HepG2 (cell line): ENCODE data around the gene CBX2. TPM values are rescaled to one million over a fixed set of nuclear protein-coding genes. Genes with fewer than 3 reads are reported as not detected.

Experiments used
- ASH2L ChIP-seq: fragments of 300-600, 200-600 bp; sonication (generic); IDR thresholded peaks from 2 replicates; pipeline ENCODE4 v1.7.0; 2017; ENCODE audit warnings: low read depth, mild to moderate bottlenecking, moderate library complexity, mixed read lengths, low read length; ENCODE audit not compliant: insufficient read length
- ATF1 ChIP-seq: IDR thresholded peaks from 2 replicates; pipeline ENCODE4 v1.6.1; 2016; ENCODE audit warnings: mild to moderate bottlenecking, control low read depth
- KMT2B ChIP-seq: IDR thresholded peaks from 2 replicates; pipeline ENCODE4 v1.6.1; 2016; ENCODE audit warnings: missing genetic modification reagents, missing compliant biosample characterization
- MED13 ChIP-seq: sonication (generic); formaldehyde crosslinking; IDR thresholded peaks from 2 replicates; pipeline ENCODE4 v1.5.0; 2020; ENCODE audit warnings: missing genetic modification reagents
- PCBP1 ChIP-seq: fragments of 200-400 bp; formaldehyde crosslinking; IDR thresholded peaks from 2 replicates; pipeline ENCODE4 v1.6.1; 2017; ENCODE audit warnings: mild to moderate bottlenecking, low read depth, low read length, borderline replicate concordance
- SNAPC2 ChIP-seq: sonication (generic); formaldehyde crosslinking; IDR thresholded peaks from 2 replicates; pipeline ENCODE4 v1.8.1; 2022; ENCODE audit warnings: mild to moderate bottlenecking, missing genetic modification reagents
- ZNF180 ChIP-seq: sonication (generic); formaldehyde crosslinking; IDR thresholded peaks from 2 replicates; pipeline ENCODE4 v1.4.0; 2020; ENCODE audit warnings: low read depth, missing genetic modification reagents, borderline replicate concordance
- ZNF3 ChIP-seq: IDR thresholded peaks from 2 replicates; pipeline ENCODE4 v1.7.0; 2017; ENCODE audit warnings: inconsistent platforms
- ZNF446 ChIP-seq: sonication (generic); formaldehyde crosslinking; IDR thresholded peaks from 2 replicates; pipeline ENCODE4 v1.5.0; 2020; ENCODE audit warnings: mild to moderate bottlenecking, missing genetic modification reagents
- ZNF569 ChIP-seq: sonication (generic); formaldehyde crosslinking; IDR thresholded peaks from 2 replicates; pipeline ENCODE4 v1.5.0; 2020; ENCODE audit warnings: mild to moderate bottlenecking, missing genetic modification reagents, moderate library complexity, borderline replicate concordance
- polyA plus RNA-seq, 8 experiments: library from polyadenylated mRNA; depleted of rRNA in 3 of 8; stranded (reverse) in 7 of 8; unstranded in 1 of 8; fragments of >200 nt; fragmentation: Illumina TruSeq in 4 of 8; extraction: Trizol in 4 of 8; gene quantifications; 2 replicates each; pipeline versions ENCODE4 v1.2.1 to v1.2.3, GENCODE V29; 2011 to 2016; ENCODE audit warnings: low read depth in 4 of 8, missing spikeins in 1 of 8, mixed read lengths in 1 of 8; ENCODE audit not compliant: insufficient read depth in 1 of 8
- total RNA-seq, 5 experiments: library from RNA; depleted of rRNA; stranded (reverse); fragments of >200 nt; fragmentation: Illumina TruSeq; extraction: Trizol; gene quantifications; 2 replicates each; pipeline ENCODE4 v1.2.3, GENCODE V29; 2016; ENCODE audit warnings: low read depth in 1 of 5
- TF ChIP-seq, protein P1 (sequence below): sonication (generic); formaldehyde crosslinking; IDR thresholded peaks from 2 replicates; pipeline ENCODE4 v1.9.0; 2022; ENCODE audit warnings: missing genetic modification reagents, mild to moderate bottlenecking, borderline replicate concordance
- TF ChIP-seq, protein P2 (sequence below): IDR thresholded peaks from 2 replicates; pipeline ENCODE4 v1.6.1; 2012; ENCODE audit warnings: inconsistent platforms
- TF ChIP-seq, protein P3 (sequence below): sonication (generic); formaldehyde crosslinking; IDR thresholded peaks from 2 replicates; pipeline ENCODE4 v1.5.1; 2020; ENCODE audit warnings: missing genetic modification reagents, mild to moderate bottlenecking, borderline replicate concordance
- TF ChIP-seq, protein P4 (sequence below): sonication (generic); formaldehyde crosslinking; IDR thresholded peaks from 2 replicates; pipeline ENCODE4 v1.4.0; 2020; ENCODE audit warnings: missing genetic modification reagents, mild to moderate bottlenecking, borderline replicate concordance
- TF ChIP-seq, protein P5 (sequence below): sonication (generic); formaldehyde crosslinking; IDR thresholded peaks from 2 replicates; pipeline ENCODE4 v1.8.0; 2022; ENCODE audit warnings: missing genetic modification reagents, mild to moderate bottlenecking, inconsistent platforms, borderline replicate concordance
- TF ChIP-seq, protein P6 (sequence below): sonication (generic); formaldehyde crosslinking; IDR thresholded peaks from 2 replicates; pipeline ENCODE4 v1.8.1; 2022; ENCODE audit warnings: low read depth, mild to moderate bottlenecking, missing genetic modification reagents

CBX2 gene
- total and polyA plus RNA-seq, 2 of the 13 experiments (the other 11 are each of a cell fraction or from before 2014, with no cell fraction given), result 14.5 to 31.1 TPM

DNA sequence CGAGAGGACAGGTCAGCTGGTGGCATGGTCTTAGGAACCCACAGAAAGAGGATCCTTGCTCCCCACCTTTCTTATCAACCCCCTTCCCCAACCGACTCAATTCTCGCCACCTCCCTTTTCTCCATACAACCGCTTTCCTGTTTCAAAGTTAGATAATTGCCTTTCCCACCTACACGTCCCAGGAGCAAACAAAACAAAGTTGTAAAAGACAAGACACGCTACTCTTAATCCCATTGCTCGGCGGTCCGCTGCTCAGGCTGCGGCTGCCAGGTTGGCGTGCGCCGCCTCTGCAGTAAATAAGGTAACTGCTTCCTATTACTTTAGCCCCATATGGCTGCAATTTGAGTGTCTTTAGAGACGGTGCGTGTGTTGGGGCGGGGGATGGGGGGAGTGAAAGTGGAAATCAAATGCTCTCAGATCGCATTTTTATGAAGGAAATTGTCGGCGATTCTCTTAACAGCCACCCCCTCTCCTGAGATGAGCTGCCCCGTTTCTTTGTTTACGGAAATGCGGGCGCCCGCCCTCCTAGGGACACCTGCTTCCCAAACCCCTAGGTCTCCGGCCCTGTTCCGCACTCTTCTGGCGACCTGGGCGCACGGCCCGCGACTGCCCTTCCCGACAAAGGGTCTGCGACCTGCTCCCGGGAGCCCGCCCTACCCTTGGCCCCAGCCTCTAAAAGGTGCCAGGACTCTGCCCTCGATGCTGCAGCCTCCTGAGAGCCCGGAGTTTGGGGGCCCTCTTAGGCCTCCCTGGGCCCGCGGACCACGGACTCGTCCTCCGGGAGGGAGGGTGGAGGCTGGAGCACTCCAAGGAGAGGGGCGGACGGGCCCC is 22.6 kb downstream of the CBX2 start (continued):
- TF ChIP-seq KMT2B, result no peak
- no peak for TF ChIP-seq ZNF569 (CRISPR knock-in tag)
- TF ChIP-seq, protein P1, sequence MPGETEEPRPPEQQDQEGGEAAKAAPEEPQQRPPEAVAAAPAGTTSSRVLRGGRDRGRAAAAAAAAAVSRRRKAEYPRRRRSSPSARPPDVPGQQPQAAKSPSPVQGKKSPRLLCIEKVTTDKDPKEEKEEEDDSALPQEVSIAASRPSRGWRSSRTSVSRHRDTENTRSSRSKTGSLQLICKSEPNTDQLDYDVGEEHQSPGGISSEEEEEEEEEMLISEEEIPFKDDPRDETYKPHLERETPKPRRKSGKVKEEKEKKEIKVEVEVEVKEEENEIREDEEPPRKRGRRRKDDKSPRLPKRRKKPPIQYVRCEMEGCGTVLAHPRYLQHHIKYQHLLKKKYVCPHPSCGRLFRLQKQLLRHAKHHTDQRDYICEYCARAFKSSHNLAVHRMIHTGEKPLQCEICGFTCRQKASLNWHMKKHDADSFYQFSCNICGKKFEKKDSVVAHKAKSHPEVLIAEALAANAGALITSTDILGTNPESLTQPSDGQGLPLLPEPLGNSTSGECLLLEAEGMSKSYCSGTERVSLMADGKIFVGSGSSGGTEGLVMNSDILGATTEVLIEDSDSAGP (CRISPR knock-in tag), result peak; percentile 88; the same call in 1 of the 2 replicates
- TF ChIP-seq, protein P2, sequence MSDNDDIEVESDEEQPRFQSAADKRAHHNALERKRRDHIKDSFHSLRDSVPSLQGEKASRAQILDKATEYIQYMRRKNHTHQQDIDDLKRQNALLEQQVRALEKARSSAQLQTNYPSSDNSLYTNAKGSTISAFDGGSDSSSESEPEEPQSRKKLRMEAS, result no peak
- TF ChIP-seq, protein P3, sequence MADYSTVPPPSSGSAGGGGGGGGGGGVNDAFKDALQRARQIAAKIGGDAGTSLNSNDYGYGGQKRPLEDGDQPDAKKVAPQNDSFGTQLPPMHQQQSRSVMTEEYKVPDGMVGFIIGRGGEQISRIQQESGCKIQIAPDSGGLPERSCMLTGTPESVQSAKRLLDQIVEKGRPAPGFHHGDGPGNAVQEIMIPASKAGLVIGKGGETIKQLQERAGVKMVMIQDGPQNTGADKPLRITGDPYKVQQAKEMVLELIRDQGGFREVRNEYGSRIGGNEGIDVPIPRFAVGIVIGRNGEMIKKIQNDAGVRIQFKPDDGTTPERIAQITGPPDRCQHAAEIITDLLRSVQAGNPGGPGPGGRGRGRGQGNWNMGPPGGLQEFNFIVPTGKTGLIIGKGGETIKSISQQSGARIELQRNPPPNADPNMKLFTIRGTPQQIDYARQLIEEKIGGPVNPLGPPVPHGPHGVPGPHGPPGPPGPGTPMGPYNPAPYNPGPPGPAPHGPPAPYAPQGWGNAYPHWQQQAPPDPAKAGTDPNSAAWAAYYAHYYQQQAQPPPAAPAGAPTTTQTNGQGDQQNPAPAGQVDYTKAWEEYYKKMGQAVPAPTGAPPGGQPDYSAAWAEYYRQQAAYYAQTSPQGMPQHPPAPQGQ (CRISPR knock-in tag), result no peak
- no peak for TF ChIP-seq ASH2L
- no peak for TF ChIP-seq MED13 (CRISPR knock-in tag)
- TF ChIP-seq ZNF180 (CRISPR knock-in tag), result no peak
- TF ChIP-seq ATF1 (CRISPR knock-in tag), result no peak
- peak; percentile 64; the same call in 1 of the 2 replicates for TF ChIP-seq PCBP1
- TF ChIP-seq, protein P4, sequence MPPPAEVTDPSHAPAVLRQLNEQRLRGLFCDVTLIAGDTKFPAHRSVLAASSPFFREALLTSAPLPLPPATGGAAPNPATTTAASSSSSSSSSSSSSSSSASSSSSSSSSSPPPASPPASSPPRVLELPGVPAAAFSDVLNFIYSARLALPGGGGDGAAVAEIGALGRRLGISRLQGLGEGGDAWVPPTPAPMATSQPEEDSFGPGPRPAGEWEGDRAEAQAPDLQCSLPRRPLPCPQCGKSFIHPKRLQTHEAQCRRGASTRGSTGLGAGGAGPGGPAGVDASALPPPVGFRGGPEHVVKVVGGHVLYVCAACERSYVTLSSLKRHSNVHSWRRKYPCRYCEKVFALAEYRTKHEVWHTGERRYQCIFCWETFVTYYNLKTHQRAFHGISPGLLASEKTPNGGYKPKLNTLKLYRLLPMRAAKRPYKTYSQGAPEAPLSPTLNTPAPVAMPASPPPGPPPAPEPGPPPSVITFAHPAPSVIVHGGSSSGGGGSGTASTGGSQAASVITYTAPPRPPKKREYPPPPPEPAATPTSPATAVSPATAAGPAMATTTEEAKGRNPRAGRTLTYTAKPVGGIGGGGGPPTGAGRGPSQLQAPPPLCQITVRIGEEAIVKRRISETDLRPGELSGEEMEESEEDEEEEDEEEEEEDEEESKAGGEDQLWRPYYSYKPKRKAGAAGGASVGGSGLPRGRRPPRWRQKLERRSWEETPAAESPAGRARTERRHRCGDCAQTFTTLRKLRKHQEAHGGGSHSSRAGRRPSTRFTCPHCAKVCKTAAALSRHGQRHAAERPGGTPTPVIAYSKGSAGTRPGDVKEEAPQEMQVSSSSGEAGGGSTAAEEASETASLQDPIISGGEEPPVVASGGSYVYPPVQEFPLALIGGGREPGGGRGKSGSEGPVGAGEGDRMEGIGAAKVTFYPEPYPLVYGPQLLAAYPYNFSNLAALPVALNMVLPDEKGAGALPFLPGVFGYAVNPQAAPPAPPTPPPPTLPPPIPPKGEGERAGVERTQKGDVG (CRISPR knock-in tag), result 0 out of 2 replicates have a peak, but pooled peaks have one; percentile 26
- TF ChIP-seq SNAPC2, result no peak
- TF ChIP-seq ZNF446 (CRISPR knock-in tag), result 0 out of 2 replicates have a peak, but pooled peaks have one; percentile 23
- TF ChIP-seq, protein P5, sequence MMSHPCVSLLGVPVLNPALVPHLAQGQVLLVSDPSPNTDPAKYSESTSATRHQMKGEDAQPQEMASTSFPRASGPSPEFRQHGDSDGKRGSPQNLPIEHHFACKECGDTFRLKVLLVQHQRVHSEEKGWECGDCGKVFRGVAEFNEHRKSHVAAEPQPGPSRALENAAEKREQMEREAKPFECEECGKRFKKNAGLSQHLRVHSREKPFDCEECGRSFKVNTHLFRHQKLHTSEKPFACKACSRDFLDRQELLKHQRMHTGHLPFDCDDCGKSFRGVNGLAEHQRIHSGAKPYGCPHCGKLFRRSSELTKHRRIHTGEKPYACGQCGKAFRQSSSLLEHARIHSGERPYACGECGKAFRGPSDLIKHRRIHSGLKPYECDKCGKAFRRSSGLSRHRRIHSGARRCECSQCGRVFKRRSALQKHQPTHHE (CRISPR knock-in tag), result no peak
- TF ChIP-seq, protein P6, sequence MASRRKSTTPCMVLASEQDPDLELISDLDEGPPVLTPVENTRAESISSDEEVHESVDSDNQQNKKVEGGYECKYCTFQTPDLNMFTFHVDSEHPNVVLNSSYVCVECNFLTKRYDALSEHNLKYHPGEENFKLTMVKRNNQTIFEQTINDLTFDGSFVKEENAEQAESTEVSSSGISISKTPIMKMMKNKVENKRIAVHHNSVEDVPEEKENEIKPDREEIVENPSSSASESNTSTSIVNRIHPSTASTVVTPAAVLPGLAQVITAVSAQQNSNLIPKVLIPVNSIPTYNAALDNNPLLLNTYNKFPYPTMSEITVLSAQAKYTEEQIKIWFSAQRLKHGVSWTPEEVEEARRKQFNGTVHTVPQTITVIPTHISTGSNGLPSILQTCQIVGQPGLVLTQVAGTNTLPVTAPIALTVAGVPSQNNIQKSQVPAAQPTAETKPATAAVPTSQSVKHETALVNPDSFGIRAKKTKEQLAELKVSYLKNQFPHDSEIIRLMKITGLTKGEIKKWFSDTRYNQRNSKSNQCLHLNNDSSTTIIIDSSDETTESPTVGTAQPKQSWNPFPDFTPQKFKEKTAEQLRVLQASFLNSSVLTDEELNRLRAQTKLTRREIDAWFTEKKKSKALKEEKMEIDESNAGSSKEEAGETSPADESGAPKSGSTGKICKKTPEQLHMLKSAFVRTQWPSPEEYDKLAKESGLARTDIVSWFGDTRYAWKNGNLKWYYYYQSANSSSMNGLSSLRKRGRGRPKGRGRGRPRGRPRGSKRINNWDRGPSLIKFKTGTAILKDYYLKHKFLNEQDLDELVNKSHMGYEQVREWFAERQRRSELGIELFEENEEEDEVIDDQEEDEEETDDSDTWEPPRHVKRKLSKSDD (CRISPR knock-in tag), result no peak
- TF ChIP-seq ZNF3 (CRISPR knock-in tag), result no peak
